HG03025 (cell line): ENCODE data around the gene PLXNA2.

ENCODE experiments used
- ATAC-seq: cut with Tn5 transposase; IDR thresholded peaks from one replicate; pipeline ENCODE4 v1.9.1; 2021; ENCODE audit warnings: mild to moderate bottlenecking, moderate library complexity; ENCODE audit not compliant: unreplicated experiment, low FRiP score

Gene PLXNA2

GRCh38 chr1:207991583-207992026 is 252.6 kb downstream of the PLXNA2 start:
- ATAC-seq, result no peak

GRCh38 chr1:207990876-207991582 is 253.2 kb downstream of the PLXNA2 start:
- ATAC-seq, result no peak

GRCh38 chr1:207990455-207990854 is 253.7 kb downstream of the PLXNA2 start:
- no peak for ATAC-seq

GRCh38 chr1:207988326-207989165 is 255.6 kb downstream of the PLXNA2 start:
- no peak for ATAC-seq

GRCh38 chr1:207987164-207987563 is 257.0 kb downstream of the PLXNA2 start:
- ATAC-seq, result no peak

- ATAC-seq, result no peak
Observed at GRCh38 chr1:207985996-207986395, 258.2 kb downstream of the PLXNA2 start.

- no peak for ATAC-seq
Observed at GRCh38 chr1:207984831-207985572, 259.2 kb downstream of the PLXNA2 start.

GRCh38 chr1:207983044-207983635 is 261.0 kb downstream of the PLXNA2 start:
- ATAC-seq, result no peak

GRCh38 chr1:207981976-207982375 is 262.2 kb downstream of the PLXNA2 start:
- no peak for ATAC-seq

- ATAC-seq, result no peak
Observed at GRCh38 chr1:207978441-207978840, 265.7 kb downstream of the PLXNA2 start.

- ATAC-seq, result no peak
Observed at GRCh38 chr1:207977876-207978275, 266.3 kb downstream of the PLXNA2 start.

- no peak for ATAC-seq
Observed at GRCh38 chr1:207973898-207974568, 270.2 kb downstream of the PLXNA2 start.

GRCh38 chr1:207972337-207972736 is 271.8 kb downstream of the PLXNA2 start:
- no peak for ATAC-seq
